HG03139 (cell line): ENCODE measurements around the gene C18orf63.
A peak's percentile ranks its signal among the peaks of the same experiment; 100 is the strongest.
"Not testable (repeated sequence)": the region's sequence is repeated elsewhere in the genome, so short reads cannot be mapped to it uniquely, and the experiment has no call there.

ENCODE experiments used
- ATAC-seq: cut with Tn5 transposase; IDR thresholded peaks from one replicate; pipeline ENCODE4 v1.9.1; 2021; ENCODE audit not compliant: unreplicated experiment

The C18orf63 gene

DNA sequence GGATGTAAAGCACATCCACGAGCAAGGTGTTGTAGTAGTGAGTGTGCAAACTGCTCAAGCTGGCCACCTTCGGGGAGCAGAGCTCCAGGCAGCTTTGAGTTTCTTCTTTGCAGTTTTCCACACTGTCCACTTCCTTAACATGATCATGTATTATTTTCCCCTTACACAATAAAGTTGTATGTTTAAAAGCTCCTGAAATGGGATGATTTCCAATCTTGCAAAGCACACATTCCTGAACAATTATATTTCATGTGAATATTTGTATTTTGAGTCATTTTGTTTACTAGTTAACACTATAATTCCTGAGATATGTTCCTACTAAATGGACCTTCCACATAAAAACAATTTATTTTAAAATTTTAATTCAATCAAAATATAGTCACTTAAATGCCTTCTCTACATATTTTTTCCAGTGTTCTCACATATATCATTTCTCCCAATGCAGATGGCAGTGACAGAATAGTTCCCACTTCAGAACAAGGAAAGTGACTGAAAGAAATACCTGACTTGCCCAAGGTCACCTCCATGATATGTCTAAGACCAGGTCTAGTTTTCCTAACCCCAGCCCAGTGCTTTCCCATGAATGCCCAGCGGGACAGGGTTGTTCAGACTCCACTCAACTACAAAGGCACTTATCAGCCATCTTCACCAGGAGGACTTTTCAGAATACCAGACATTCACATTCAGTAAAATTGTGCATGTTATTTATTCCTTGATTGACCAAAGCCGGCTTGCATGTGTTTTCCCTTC, 29.4 kb upstream of the C18orf63 start:
- no peak for ATAC-seq

DNA sequence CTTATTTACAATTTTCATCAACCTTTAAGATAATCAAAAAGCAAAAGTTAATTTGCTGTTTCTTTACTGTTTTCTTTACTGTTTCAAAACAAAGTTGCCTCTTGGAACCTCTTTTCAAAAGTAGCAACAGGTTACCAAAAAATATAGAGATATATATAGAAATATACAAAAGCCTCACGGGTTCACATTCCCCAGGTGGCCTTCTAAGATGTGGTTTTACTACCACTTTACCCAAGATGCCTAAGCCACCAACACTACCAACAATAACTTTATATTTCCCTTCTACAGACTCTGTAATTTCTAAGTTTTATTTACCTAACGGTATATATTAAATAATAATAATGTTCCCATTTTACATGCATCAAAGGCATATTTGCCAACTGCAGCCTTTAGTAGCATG, 28.8 kb upstream of the C18orf63 start:
- ATAC-seq: no peak

DNA sequence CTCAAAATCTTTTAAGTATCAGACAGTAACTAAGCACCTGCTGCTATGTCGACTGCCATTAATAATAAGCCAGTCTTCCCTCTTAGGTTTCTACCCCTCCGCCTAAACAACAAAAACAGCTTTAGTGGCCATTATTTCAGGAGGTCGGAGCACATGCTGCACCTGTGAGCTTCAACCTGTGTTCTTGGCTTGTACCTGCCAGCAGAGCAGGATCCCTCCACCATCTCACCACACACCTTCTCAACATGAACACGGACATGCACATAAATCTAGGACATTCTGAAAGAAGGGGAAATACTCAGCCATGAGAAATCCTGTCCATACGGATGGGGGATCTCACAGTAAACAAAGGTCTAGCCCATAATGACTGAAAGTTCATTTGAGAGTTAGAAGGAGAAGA, 27.6 kb upstream of the C18orf63 start:
- ATAC-seq: no peak

DNA sequence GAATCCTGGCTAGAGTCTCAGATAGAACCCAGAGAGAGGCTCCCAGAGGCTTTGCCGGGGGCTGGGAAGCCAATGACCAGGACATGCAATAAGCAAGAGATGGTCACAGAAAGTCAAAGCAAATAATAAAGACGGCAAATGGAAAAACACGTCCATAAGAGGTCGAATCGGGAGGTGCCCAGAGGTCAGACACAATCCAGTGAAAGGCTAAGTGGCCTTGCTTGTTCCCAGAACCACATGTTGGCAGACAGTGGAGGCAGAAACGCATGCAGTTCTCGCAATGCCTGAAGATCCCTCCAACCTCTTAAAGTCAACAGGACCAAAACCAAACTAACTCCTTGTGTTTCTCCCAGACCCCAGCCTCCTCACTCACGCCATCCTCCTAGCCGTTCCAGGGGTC, 26.9 kb upstream of the C18orf63 start:
- no peak for ATAC-seq

DNA sequence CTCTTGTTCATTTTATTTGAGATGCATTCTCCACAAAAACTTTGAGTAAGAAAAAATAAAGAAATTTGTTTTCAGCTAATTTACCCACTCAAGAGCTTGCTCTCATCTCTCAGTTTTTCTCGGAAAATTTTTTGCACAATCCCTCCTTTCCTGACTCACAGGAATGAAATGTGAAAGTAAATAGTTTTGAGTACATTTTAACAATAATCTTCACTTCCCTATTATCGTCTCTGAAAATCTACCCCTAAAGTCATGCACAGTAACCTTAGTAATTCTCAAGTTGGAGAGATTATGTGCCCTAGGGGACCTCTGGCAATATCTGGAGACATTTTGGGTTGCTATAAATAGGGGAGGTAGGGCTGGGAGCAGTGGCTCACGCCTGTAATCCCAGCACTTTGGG, 26.5 kb upstream of the C18orf63 start:
- no peak for ATAC-seq

DNA sequence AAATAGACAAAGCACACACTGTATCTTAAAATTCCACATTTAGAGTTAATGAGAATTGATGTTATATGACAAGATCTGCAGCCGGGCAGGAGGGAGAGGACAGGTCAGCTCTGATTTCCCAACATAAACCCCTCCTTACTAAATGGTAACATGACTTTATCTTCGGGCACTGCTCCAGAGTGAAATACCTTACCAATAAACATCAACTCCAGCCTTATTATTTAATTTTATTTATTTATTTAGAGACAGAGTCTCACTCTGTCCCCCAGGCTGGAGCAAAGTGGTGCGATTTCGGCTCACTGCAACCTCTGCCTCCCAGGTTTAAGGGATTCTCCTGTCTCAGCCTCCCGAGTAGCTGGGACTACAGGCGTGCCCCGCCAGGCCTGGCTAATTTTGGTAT, 25.6 kb upstream of the C18orf63 start:
- ATAC-seq: no peak

DNA sequence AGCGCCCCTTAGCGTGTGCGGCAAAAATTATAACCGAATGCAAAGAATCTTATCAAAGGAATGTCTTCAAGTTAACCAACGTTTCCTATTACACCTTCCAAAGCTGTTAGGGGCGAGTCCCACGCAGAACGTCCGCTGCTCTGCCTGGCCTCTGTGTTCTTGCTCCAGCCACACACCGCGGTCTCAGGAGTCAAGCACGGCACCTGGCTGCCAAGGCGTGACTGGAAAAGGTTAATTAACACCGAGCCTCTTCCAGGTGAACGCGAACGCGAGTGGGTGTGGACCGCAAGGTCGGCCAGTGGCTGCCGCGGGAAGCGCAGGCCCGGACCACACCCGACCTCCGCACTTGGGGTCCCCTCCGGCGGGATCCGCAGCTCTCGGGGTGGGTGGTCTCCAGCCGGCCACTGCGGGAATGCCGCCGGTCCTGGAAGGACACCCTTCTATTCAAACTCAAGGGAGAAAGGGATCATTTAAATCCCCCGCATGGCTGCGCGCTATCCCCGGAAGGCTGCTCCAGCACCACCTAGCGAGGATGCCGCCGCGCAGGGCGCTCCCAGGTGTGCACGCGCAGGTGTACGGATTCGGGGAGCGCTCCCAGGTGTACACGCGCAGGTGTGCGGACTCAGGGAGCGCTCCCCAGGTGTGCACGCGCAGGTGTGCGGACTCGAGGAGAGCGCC, 24.7 kb upstream of the C18orf63 start:
- ATAC-seq: no peak

DNA sequence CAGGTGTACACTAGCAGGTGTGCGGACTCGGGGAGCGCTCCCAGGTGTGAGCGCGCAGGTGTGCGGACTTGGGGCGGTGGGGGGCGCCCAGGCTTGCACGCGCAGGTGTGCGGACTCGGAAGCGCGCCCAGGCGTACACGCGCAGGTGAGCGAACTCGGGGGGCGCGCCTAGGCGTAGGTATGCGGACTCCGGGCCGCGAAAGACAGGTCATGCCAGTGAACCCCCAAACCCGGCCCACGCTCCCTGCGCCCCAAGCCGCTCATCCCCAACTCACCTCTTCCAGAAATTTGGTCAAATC, 24.2 kb upstream of the C18orf63 start:
- no peak for ATAC-seq

DNA sequence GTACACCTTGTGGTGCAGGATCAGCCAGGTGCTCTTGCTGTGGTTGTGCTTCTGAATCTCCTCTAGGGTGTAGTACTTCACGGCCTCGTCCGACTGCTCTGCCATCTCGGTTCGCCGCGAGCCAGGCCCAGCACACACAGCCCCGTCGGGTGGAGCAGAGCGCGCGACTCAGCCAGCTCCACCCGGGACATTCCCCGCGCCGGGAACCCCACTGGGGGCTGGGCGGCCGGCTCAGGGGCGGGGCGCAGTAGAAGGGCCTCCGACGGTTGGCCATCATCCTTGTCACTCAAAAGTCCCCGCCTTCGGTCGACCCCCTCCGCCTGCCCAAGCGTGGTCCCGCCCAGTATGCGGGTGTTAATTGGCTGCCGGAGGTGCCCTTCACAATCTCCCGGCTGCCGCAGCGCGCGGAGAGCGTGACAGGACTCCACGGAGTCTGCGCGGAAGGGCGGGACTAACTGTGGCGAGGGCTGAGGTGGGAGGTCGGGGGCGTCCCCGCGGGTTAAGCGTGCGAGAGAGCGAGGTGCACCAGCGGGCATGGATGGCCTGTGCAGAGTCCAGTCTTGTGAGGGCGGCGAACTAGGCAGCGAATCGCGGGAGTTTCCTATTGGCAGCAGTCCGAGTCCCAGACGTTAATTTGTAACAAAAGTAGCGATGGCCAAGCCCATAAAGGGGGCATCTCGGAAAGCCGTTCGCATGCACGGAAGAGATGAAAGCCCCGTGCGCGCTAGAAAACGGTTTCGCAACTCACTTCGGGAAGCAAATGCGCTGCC, 23.7 kb upstream of the C18orf63 start, which contains the start of gene CYB5A:
TSS of gene CYB5A (minus strand) at position 193 of the 770 bp plus-strand sequence. CDS start at position 105, 88 bp downstream.
- peak; percentile 99 for ATAC-seq

DNA sequence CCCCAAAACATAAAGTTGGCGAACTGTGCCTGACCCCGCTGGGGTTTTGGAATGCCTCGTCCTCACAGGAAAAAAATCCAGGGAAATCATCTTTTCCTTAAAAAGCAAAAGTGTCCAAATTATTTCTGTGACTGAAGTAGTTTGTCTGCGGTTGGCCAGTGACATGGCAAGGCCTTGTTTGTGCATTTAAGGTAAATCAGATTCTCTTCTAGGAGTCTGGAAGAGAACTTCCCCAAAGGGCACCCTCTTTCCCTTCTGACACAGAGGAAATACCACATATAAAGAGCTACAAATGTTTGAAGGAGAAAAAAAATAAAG, 23.1 kb upstream of the C18orf63 start:
- no peak for ATAC-seq

DNA sequence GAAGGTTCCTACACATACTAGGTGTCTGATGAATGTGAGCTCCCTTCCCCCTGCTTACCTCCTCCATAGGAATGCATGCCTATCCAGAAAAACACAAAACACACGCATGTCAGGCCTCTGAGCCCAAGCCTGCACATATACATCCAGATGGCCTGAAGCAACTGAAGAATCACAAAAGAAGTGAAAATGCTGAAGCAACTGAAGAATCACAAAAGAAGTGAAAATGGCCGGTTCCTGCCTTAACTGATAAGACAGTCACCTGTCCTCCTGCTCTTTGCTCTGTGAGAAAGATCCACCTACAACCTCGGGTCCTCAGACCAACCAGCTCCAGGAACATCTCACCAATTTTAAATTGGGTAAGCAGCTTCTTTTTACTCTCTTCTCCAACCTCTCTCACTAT, 22.7 kb upstream of the C18orf63 start:
- not testable (repeated sequence) for ATAC-seq

DNA sequence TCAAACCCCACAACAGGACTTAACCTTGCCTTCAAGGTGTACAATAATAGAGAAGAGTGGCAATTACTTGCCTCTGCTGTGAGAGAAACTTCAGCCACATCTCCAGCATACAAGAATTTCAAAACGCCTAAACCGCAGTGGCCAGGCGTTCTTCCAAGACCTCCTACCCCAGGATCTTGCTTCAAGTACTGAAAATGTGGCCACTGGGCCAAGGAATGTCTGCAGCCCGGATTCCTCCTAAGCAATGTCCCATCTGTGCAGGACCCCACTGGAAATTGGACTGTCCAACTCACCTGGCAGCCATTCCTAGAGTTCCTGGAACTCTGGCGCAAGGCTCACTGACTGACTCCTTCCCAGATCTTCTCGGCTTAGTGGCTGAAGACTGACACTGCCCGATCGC, 21.1 kb upstream of the C18orf63 start:
- no peak for ATAC-seq

DNA sequence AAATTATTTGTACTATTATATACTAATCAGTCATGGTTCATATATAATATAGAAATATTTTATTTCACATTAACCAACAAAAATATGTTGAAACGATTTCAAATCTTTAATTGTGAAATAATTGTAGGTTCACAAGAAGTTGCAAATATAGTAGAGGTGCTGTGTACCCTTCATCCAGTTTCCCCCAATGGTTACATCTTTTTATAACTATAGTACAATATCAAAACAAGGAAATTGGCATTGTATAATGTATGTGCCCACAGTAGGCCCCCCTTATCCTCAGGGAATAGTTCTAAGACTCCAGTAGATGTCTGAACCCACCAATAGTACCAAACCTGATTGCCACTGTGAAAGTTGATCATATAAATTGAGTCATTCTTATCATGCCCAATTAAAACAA, 16.5 kb upstream of the C18orf63 start:
- ATAC-seq: no peak

DNA sequence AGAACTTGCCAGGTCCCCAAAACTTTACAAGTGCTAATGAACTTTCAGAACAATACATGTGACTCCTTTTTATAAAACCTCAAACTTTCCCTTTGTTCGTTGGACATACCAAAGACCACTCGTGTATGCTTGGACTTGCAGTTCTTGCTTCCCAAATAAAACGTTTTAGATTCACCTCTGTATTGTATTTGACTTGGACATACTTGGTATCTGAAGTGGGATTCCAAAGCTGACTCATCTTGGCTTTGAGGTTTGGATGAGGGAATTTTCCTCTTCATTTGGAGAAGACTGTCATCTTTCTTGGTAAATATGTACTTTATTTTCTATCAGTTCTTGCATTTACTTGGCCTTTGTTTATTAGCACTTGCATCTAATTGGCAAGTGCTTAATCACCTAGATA, 15.9 kb upstream of the C18orf63 start:
- no peak for ATAC-seq

DNA sequence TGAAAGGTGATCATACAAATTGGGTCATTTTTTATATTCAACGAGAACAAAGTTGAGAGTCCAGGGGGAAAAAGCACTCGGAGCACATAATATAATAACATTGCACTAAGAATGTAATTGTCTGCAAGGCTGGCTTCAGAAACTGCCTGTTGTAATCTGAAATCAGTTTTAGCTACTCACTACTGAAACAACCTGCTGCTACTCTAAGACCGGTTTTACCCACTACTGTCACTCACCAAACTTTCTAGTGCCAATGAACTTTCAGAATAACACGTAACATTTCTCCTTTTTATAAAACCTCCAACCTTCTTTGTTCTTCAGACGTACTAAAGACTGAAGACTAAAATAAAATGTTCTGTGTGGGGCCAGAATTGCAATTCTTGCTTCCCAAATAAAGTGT, 12.3 kb upstream of the C18orf63 start:
- no peak for ATAC-seq

DNA sequence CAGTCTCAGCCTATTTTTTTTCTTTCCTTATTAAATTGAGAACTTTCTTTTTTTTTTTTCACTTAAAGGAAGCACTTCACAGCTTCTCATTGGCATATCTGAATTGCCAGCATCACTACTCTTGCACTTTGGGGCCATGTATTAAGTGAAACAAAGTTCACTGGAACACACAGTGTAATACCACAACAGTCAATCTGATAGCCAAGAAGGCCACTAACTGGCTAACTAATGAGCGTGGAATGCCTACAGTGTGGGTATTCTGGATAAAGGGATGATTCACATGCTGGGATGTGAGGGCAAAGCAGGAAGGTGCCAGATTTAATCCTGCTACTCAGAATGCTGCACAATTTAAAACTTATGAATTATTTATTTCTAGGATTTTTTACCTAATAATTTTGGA, 11.7 kb upstream of the C18orf63 start:
- no peak for ATAC-seq

DNA sequence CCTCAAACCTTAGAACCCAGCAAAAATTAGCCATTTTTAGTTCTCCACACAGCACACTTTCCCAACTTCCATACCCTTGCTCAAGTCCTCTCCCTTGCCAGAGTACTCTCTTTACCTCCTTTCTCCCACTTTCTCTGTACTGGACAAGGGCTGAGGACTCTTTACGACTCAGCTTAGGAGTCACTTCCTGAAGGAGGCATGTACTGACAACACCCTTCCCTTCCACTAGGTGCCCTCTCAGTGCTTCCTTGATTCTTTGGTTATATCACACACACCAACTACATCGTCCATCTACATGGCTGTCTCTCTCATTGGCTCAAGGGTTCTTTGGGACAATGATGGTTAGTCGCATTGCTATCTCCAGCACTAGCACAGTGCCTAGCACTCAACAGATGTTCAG, 5.2 kb upstream of the C18orf63 start:
- peak; percentile 77 for ATAC-seq

DNA sequence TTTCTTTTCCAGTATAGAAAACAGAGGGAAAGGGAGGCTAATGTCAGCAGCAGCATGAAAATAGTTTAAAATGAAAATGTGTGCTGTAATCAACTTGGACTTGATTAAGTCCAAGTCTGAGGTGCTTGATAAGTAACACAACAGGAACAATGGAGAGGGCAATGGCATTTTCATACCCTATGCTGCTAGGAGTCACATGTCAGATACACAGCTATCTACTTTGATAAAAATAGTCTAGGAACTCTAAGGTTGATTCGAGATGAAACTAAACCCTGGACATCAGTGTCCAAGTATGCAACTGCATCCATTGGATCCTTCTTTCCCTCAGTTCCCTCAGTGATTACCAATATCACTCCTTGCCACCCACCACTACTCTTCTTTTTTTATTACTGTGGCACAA, 4.6 kb upstream of the C18orf63 start:
- no peak for ATAC-seq

DNA sequence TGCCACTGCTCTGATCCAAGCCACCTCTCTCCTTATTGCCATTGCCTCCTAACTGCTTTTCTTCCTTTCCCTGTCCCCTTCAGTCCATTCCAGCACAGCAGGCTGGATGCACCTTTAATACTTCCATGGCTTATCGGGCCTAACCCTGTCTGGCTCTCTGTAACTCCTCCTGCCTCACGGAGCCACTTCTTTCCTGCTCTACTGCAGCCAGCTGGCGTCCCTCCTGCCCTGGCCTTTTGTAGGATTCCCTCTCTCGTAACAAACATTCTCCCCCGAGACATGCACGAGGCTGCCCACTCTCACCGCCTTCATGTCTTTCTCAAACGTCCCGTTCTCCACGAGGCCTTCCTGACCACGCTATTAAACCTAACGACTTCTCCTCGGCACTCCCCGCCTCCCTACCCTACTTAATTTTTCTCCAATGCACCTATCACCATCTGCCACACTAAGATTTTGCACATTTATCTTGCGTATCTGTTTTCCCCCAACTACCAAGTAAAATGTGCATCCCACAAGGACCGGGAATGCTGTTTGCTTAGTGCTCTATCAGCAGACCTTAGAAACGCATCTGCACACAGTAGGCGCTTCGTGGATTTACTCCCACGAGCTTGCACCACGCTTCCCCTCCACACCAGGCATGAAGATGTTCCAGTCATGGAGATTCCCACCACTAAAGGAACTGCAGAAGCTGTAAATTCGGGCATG, 728 bp upstream of the C18orf63 start:
- no peak for ATAC-seq

DNA sequence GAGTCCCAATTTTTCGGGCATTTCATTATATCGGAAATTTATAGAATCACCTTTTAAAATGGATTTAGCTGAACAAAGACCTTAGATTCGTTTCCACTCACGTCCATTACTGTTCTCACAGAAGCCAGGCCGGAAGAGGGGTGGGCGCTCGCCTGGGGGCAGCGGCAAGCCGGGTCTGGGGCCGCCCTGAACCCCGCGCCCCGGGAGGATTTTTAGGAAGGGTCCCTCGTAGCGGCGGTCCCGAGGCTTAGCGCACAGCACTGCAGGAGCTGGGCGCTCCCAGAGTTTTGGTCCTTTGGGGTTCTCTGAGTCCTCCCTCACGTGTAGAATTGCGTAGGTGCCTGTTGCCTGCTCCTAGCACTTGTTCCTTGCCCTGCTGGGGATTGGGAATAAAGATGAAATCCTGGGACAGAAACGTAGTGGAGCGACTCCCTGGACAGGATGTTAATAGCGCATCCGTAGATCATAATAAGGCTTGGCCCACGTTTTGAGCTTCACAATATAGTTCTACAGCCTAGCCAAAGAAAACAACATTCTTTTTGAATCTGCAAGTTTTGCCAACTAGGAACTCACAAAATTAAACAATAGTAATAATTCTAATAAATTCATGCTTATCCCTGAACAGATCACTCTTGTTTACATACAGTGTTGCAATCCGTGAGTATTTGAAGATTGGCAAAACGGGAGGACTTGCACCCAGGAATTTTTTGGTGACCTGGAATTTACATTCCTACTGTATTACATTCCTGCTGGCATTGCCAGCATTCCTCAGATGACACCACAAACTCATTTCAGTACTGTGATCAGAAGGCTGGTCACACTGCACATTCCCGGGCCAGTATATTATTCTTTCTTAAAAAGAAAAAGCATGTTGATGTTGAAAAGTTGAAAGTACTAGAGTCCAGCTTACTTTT, 875 bp downstream of the C18orf63 start:
- ATAC-seq: no peak

DNA sequence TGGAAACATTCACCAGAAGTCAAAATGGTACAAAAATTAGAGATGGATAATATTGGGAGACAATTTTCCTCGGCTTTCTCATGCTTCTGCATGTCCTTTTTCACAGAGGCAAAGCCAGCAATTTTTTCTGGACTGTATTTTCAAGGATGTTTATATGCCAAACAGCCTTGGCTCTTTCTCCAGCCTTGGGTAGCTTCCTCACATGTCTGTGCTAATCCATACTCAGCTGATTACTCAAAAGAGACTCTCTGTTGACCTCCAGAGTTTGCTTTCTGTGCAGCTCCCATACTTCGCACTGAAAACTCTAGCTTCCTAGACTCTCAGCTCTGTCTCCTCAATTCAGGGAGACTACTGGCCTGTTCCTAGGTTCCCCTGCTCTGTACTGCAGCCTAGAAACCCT, 10.6 kb downstream of the C18orf63 start:
- no peak for ATAC-seq
